Stimulated activated CD4-positive, alpha-beta T cell treated with anti-CD3 and anti-CD28 coated beads, Interleukin-1b, Interleukin-23, amount 100 ng/mL, for 4 hours (primary cell): ENCODE measurements around the gene PCDHA3.
"Not testable (repeated sequence)": the region's sequence is repeated elsewhere in the genome, so short reads cannot be mapped to it uniquely, and the experiment has no call there.

ENCODE experiments used
- DNase-seq, 2 donors: peaks; one replicate each; pipeline ENCODE4 v3.0.0-alpha.2; 2020; ENCODE audit warnings: low read depth in 2 of 2

Gene PCDHA3

DNA sequence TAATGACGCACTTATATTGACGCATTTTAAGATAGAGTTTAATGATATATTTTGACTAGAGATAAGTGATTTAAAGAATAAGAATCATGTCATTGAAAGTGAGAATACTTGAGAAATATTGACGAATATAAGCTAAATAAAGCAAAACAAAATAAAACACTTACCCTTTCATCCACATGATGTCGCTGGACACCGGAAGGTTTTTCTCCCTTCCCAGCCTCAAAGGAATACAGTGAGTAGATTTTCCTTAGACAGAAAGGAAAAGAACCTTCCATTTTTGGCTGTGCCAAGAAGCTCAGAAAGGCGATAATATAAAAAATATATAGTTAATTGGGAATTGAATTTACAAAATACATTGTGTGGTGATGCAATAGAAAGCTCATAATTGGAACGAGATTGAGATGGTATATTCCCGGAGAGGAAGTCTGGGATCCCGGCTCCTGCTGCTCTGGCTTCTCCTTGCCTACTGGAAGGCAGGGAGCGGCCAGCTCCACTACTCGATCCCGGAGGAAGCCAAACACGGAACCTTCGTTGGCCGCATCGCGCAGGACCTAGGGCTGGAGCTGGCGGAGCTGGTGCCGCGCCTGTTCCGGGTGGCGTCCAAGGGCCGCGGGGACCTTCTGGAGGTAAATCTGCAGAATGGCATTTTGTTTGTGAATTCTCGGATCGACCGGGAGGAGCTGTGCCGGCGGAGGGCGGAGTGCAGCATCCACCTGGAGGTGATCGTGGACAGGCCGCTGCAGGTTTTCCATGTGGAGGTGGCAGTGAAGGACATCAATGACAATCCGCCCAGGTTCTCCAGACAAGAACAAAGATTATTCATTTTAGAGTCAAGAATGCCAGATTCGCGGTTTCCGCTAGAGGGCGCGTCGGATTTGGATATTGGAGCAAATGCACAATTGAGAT, 20.8 kb downstream of the PCDHA3 start, which contains the start of gene PCDHA5:
Gene PCDHA5 (plus strand): TSS at position 239 of the 906 bp plus-strand sequence.
- no peak for DNase-seq

DNA sequence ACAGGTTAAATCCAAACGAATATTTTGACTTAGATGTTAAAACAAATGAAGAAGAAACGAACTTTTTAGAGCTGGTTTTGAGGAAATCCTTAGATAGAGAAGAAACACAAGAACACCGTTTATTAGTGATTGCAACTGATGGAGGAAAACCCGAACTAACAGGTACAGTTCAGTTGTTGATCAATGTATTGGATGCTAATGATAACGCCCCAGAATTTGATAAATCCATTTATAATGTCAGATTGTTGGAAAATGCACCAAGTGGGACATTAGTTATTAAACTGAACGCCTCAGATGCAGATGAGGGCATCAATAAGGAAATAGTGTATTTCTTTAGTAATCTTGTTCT, 21.4 kb downstream of the PCDHA3 start:
- no peak for DNase-seq

DNA sequence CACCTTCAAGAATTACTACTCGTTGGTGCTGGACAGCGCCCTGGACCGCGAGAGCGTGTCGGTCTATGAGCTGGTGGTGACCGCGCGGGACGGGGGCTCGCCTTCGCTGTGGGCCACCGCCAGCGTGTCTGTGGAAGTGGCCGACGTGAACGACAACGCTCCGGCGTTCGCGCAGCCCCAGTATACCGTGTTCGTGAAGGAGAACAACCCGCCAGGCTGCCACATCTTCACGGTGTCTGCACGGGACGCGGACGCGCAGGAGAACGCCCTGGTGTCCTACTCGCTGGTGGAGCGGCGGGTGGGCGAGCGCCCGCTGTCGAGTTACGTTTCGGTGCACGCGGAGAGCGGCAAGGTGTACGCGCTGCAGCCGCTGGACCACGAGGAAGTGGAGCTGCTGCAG, 22.1 kb downstream of the PCDHA3 start:
- not testable (repeated sequence) for DNase-seq

DNA sequence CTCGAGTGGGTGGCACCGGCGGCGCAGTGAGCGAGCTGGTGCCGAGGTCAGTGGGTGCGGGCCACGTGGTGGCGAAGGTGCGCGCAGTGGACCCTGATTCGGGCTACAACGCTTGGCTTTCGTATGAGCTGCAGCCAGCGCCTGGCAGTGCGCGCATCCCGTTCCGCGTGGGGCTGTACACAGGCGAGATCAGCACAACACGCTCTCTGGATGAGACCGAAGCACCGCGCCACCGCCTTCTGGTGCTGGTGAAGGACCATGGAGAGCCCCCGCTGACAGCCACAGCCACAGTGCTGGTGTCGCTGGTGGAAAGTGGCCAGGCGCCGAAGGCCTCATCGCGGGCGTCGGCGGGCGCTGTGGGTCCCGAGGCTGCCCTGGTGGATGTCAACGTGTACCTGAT, 22.6 kb downstream of the PCDHA3 start:
- DNase-seq = no peak

DNA sequence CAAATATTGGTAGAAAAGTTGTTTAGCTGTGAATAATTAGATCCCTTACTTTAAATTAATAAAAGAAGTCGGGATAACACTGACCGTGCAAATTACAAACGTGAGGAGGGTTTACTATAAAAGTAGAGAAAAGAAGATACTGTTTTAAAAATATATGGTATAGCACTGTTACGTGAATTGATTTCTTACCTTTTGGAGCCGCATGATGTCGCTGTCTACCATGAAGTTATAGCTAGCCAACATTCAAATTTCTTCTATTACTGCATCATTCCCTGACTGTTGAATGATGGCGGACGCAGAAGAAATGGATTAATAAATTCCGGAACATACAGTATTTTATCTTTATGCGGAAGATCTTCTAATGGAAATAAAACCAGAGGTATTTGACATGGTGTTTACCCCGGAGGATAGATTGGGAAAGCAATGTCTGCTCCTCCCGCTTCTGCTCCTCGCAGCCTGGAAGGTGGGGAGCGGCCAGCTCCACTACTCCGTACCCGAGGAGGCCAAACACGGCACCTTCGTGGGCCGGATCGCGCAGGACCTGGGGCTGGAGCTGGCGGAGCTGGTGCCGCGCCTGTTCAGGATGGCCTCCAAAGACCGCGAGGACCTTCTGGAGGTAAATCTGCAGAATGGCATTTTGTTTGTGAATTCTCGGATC, 27.0 kb downstream of the PCDHA3 start, which contains the start of gene PCDHA6:
Gene PCDHA6 (plus strand): TSS at position 257 of the 658 bp plus-strand sequence. CDS start 132 bp downstream, at position 389.
- no peak for DNase-seq

DNA sequence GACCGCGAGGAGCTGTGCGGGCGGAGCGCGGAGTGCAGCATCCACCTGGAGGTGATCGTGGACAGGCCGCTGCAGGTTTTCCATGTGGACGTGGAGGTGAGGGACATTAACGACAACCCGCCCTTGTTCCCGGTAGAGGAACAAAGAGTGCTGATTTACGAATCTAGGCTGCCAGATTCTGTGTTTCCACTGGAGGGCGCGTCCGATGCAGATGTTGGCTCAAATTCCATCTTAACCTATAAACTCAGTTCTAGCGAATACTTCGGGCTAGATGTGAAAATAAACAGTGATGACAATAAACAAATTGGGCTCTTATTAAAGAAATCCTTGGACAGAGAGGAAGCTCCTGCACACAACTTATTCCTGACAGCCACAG, 27.5 kb downstream of the PCDHA3 start:
- DNase-seq = no peak

DNA sequence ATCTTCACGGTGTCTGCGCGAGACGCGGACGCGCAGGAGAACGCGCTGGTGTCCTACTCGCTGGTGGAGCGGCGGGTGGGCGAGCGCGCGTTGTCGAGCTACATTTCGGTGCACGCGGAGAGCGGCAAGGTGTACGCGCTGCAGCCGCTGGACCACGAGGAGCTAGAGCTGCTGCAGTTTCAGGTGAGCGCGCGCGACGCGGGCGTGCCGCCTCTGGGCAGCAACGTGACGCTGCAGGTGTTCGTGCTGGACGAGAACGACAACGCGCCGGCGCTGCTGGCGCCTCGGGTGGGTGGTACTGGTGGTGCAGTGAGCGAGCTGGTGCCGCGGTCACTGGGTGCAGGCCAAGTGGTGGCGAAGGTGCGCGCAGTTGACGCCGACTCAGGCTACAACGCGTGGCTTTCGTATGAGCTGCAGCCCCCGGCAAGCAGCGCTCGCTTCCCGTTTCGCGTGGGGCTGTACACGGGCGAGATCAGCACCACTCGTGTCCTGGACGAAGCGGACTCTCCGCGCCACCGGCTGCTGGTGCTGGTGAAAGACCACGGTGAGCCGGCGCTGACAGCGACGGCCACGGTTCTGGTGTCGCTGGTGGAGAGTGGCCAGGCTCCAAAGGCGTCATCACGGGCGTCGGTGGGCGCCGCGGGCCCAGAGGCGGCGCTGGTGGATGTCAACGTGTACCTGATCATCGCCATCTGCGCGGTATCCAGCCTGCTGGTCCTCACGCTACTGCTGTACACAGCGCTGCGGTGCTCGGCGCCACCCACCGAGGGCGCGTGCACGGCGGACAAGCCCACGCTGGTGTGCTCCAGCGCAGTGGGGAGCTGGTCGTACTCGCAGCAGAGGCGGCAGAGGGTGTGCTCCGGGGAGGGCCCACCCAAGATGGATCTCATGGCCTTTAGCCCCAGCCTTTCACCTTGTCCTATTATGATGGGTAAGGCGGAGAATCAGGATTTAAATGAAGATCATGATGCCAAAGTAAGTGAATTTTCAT, 28.9 kb downstream of the PCDHA3 start:
- not testable (repeated sequence) for DNase-seq

DNA sequence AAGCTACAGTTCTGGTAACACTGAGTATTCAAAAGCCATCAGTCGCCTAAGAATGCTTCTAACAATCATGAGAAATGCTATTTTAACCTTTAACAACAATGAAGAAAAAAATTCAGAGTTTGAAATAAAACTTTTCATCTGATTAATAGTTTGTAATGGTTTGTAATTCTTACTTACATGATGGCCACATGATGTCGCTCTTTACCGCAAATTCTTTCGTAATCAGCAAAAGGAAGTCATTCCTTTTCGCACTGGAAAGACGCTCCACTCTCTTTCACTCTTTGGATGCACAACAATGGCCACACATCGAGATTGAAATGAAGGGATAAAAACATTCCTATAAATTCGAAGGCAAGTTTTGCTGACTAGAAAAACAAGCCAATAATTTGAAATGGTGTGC, 33.1 kb downstream of the PCDHA3 start, which contains the start of gene PCDHA7:
Gene PCDHA7 (plus strand): TSS at position 277 of the 400 bp plus-strand sequence. CDS start 115 bp downstream, at position 392.
- no peak for DNase-seq

DNA sequence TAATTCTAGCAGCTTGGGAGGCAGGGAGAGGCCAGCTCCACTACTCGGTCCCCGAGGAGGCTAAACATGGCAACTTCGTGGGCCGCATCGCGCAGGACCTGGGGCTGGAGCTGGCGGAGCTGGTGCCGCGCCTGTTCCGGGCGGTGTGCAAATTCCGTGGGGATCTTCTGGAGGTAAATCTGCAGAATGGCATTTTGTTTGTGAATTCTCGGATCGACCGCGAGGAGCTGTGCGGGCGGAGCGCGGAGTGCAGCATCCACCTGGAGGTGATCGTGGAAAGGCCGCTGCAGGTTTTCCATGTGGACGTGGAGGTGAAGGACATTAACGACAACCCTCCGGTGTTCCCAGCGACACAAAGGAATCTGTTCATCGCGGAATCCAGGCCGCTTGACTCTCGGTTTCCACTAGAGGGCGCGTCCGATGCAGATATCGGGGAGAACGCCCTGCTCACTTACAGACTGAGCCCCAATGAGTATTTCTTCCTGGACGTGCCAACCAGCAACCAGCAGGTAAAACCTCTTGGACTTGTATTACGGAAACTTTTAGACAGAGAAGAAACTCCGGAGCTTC, 33.7 kb downstream of the PCDHA3 start:
- not testable (repeated sequence) for DNase-seq

DNA sequence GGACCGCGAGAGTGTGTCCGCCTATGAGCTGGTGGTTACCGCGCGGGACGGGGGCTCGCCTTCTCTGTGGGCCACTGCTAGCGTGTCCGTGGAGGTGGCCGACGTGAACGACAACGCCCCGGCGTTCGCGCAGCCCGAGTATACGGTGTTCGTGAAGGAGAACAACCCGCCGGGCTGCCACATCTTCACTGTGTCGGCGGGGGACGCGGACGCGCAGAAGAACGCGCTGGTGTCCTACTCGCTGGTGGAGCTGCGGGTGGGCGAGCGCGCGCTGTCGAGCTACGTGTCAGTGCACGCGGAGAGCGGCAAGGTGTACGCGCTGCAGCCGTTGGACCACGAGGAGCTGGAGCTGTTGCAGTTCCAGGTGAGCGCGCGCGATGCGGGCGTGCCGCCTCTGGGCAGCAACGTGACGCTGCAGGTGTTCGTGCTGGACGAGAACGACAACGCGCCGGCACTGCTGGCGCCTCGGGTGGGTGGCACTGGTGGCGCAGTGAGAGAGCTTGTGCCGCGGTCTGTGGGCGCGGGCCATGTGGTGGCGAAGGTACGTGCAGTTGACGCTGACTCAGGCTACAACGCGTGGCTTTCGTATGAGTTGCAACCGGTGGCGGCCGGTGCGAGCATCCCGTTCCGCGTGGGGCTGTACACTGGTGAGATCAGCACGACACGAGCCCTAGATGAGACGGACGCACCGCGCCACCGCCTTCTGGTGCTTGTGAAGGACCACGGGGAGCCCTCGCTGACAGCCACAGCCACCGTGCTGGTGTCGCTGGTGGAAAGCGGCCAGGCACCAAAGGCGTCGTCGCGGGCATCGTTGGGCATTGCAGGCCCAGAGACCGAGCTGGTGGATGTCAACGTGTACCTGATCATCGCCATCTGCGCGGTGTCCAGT, 35.0 kb downstream of the PCDHA3 start:
- DNase-seq = no peak

DNA sequence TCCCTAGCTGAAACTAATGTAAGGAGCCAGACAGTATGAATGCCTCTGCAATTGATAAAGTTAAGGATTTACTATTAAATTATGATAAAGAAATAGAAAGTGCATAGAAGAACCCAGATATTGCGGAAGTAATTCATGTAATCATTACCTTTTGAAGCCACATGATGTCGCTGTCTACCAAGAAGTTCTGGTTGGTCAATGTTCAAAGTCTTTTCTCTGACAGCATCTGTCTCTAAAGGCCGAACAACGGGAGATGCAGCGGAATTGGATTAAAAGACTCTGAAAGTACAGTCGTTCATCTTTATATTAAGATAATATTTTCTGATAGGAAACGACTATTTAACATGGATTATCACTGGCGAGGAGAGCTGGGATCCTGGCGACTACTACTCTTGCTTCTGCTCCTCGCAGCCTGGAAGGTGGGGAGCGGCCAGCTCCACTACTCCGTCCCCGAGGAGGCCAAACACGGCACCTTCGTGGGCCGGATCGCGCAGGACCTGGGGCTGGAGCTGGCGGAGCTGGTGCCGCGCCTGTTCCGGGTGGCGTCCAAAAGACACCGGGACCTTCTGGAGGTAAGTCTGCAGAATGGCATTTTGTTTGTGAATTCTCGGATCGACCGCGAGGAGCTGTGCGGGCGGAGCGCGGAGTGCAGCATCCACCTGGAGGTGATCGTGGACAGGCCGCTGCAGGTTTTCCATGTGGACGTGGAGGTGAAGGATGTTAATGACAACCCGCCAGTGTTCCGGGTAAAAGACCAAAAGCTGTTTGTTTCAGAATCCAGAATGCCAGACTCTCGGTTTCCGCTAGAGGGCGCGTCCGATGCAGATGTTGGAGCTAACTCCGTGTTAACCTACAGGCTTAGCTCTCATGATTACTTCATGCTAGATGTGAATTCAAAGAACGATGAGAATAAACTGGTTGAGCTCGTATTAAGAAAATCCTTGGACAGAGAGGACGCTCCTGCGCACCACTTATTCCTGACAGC, 40.4 kb downstream of the PCDHA3 start, which contains the start of gene PCDHA8:
Gene PCDHA8 (plus strand): TSS at position 210 of the 985 bp plus-strand sequence. CDS start 135 bp downstream, at position 345.
- no peak for DNase-seq

DNA sequence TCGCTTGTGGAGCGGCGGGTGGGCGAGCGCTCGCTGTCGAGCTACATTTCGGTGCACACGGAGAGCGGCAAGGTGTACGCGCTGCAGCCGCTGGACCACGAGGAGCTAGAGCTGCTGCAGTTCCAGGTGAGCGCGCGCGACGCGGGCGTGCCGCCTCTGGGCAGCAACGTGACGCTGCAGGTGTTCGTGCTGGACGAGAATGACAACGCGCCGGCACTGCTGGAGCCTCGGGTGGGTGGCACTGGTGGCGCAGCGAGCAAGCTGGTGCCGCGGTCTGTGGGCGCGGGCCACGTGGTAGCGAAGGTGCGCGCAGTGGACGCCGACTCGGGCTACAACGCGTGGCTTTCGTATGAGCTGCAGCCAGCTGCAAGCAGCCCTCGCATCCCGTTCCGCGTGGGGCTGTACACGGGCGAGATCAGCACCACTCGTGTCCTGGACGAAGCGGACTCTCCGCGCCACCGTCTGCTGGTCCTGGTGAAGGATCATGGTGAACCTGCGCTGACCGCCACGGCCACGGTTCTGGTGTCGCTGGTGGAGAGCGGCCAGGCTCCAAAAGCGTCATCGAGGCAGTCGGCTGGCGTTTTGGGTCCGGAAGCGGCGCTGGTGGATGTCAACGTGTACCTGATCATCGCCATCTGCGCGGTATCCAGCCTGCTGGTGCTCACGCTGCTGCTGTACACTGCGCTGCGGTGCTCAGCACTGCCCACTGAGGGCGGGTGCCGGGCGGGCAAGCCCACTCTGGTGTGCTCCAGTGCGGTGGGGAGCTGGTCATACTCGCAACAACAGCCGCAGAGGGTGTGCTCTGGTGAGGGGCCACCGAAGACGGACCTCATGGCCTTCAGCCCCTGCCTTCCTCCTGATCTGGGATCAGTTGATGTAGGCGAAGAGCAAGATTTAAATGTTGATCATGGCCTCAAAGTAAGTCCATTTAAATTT, 42.2 kb downstream of the PCDHA3 start:
- no peak for DNase-seq

DNA sequence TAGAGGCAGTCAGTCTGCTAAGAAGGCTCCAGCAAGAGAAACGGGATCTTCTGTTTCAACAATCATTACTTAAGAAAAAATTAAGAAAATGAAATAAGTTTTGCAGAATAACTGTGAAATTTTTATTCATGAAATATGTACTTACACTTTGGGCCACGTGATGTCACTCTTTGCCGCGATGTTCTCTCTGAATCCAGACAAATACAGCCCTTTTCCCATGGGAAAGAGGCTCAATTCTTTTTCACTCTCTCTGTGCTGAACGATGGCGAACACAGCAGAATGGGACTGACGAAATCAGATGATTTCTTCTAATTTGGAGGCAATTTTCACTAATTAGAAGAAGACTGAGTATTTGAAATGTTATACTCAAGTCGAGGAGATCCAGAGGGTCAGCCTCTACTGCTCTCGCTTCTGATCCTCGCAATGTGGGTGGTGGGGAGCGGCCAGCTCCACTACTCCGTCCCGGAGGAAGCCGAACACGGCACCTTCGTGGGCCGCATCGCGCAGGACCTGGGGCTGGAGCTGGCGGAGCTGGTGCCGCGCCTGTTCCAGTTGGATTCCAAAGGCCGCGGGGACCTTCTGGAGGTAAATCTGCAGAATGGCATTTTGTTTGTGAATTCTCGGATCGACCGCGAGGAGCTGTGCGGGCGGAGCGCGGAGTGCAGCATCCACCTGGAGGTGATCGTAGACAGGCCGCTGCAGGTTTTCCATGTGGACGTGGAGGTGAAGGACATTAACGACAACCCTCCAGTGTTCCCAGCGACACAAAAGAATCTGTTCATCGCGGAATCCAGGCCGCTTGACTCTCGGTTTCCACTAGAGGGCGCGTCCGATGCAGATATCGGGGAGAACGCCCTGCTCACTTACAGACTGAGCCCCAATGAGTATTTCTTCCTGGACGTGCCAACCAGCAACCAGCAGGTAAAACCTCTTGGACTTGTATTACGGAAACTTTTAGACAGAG, 47.6 kb downstream of the PCDHA3 start, which contains the start of gene PCDHA9:
Gene PCDHA9 (plus strand): TSS at position 244 of the 964 bp plus-strand sequence. CDS start 114 bp downstream, at position 358.
- not testable (repeated sequence) for DNase-seq

DNA sequence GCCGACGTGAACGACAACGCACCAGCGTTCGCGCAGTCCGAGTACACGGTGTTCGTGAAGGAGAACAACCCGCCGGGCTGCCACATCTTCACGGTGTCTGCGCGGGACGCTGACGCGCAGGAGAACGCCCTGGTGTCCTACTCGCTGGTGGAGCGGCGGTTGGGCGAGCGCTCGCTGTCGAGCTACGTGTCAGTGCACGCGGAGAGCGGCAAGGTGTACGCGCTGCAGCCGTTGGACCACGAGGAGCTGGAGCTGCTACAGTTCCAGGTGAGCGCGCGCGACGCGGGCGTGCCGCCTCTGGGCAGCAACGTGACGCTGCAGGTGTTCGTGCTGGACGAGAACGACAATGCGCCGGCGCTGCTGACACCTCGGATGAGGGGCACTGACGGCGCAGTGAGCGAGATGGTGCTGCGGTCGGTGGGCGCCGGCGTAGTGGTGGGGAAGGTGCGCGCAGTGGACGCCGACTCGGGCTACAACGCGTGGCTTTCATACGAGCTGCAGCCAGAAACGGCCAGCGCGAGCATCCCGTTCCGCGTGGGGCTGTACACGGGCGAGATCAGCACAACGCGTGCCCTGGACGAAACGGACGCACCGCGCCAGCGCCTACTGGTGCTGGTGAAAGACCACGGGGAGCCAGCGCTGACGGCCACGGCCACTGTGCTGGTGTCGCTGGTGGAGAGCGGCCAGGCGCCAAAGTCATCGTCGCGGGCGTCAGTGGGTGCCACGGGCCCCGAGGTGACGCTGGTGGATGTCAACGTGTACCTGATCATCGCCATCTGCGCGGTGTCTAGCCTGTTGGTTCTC, 49.2 kb downstream of the PCDHA3 start:
- not testable (repeated sequence) for DNase-seq
